OCI-LY3 (cell line): ENCODE data around the gene OSTM1.

Source experiments
- H2AFZ ChIP-seq: fragments of 200-600, 300-600 bp; shearing (Covaris generic); 2 replicates; pipeline ENCODE4 v1.6.0; 2014; ENCODE audit warnings: antibody characterized with exemption, low read depth, low read length
- H3K27ac ChIP-seq: fragments of 200-600, 300-600 bp; sonication (generic); 2 replicates; pipeline ENCODE4 v1.5.1; 2014; ENCODE audit warnings: mild to moderate bottlenecking, low read length, moderate library complexity, mixed read lengths
- H3K27me3 ChIP-seq: fragments of 200-600, 300-600 bp; sonication (generic); 2 replicates; pipeline ENCODE4 v1.6.1; 2014; ENCODE audit warnings: low read depth, low read length, mixed read lengths
- H3K36me3 ChIP-seq: fragments of 200-600, 300-600 bp; sonication (generic); replicated peaks from 2 replicates; pipeline ENCODE3; 2014; ENCODE audit warnings: low read depth, low read length, mixed read lengths
- H3K4me1 ChIP-seq: fragments of 300-600, 200-600 bp; sonication (generic); 2 replicates; pipeline ENCODE4 v1.6.1; 2014; ENCODE audit warnings: low read length, mixed read lengths
- H3K4me2 ChIP-seq: fragments of 200-600, 300-600 bp; sonication (generic); 2 replicates; pipeline ENCODE4 v1.6.1; 2014; ENCODE audit warnings: low read length, mixed read lengths
- H3K4me3 ChIP-seq: fragments of 300-600, 200-600 bp; sonication (generic); 2 replicates; pipeline ENCODE4 v1.5.1; 2014; ENCODE audit warnings: antibody characterized with exemption, mild to moderate bottlenecking, low read length, moderate library complexity
- H3K79me2 ChIP-seq: fragments of 300-600, 200-600 bp; shearing (Covaris generic); 2 replicates; pipeline ENCODE4 v1.6.1; 2014; ENCODE audit warnings: mild to moderate bottlenecking, low read length, mixed read lengths
- H3K9ac ChIP-seq: fragments of 300-600, 200-600 bp; shearing (Covaris generic); 2 replicates; pipeline ENCODE4 v1.6.0; 2014; ENCODE audit warnings: mild to moderate bottlenecking, low read length, moderate library complexity
- H3K9me3 ChIP-seq: fragments of 200-600, 300-600 bp; shearing (Covaris generic); 2 replicates; pipeline ENCODE4 v1.6.1; 2014; ENCODE audit warnings: low read length, mixed read lengths; ENCODE audit not compliant: insufficient read depth
- H4K20me1 ChIP-seq: fragments of 200-600, 300-600 bp; sonication (generic); 2 replicates; pipeline ENCODE4 v1.6.1; 2016; ENCODE audit warnings: low read length, mixed read lengths; ENCODE audit not compliant: insufficient read depth
- CTCF ChIP-seq: fragments of 200-600, 300-600 bp; sonication (generic); IDR thresholded peaks from 2 replicates; pipeline ENCODE4 v1.5.1; 2014; ENCODE audit warnings: antibody characterized with exemption, low read length, low read depth
- EZH2phosphoT487 ChIP-seq: fragments of 200-600 bp; shearing (Covaris generic); IDR thresholded peaks from 2 replicates; pipeline ENCODE4 v1.6.1; 2018; ENCODE audit warnings: antibody characterized with exemption, mixed run types, low read depth

The OSTM1 gene

GRCh38 chr6:108106694-108107093, 32.2 kb upstream of the OSTM1 start:
- H3K4me1 ChIP-seq = no peaks in the 10 kb centered on the region; the same call in 1 of the 2 replicates
- no peaks in the 10 kb centered on the region for H3K27me3 ChIP-seq
- no peaks in the 10 kb centered on the region for H4K20me1 ChIP-seq
- no peak overlapping the region for H3K4me3 ChIP-seq
- no peaks in the 10 kb centered on the region for H3K9me3 ChIP-seq
- no peak overlapping the region for H3K27ac ChIP-seq
- no peak overlapping the region for H3K4me2 ChIP-seq
- H3K79me2 ChIP-seq = no peaks in the 10 kb centered on the region
- no peak overlapping the region for H2AFZ ChIP-seq
- H3K36me3 ChIP-seq = no peaks in the 10 kb centered on the region
- no peak overlapping the region for H3K9ac ChIP-seq
- TF ChIP-seq CTCF = no peak
- no peak for TF ChIP-seq EZH2phosphoT487

- Histone ChIP-seq H3K79me2 (no peaks in the 10 kb centered on the region), H3K27ac (no peak overlapping the region), H4K20me1 (no peaks in the 10 kb centered on the region), H3K36me3 (no peaks in the 10 kb centered on the region), H3K4me1 (no peaks in the 10 kb centered on the region; the same call in 1 of the 2 replicates), H3K4me2 (no peak overlapping the region), H2AFZ (no peak overlapping the region), H3K9me3 (no peaks in the 10 kb centered on the region), H3K9ac (no peak overlapping the region), H3K4me3 (no peak overlapping the region), H3K27me3 (no peaks in the 10 kb centered on the region)
- TF ChIP-seq EZH2phosphoT487 = no peak
- TF ChIP-seq CTCF = no peak
These were observed 31.7 kb upstream of the OSTM1 start for GRCh38 chr6:108106261-108106660.

- no peak overlapping the region for H3K9ac ChIP-seq
- no peak overlapping the region for H3K4me2 ChIP-seq
- H3K9me3 ChIP-seq = no peaks in the 10 kb centered on the region
- no peaks in the 10 kb centered on the region for H4K20me1 ChIP-seq
- no peaks in the 10 kb centered on the region for H3K36me3 ChIP-seq
- H2AFZ ChIP-seq = no peak overlapping the region
- TF ChIP-seq CTCF = no peak
- TF ChIP-seq EZH2phosphoT487 = no peak
- peaks cover 3% of the 10 kb centered on the region; the same call in 1 of the 2 replicates for H3K27me3 ChIP-seq
- no peaks in the 10 kb centered on the region for H3K79me2 ChIP-seq
- H3K4me3 ChIP-seq = no peak overlapping the region
- H3K4me1 ChIP-seq = no peaks in the 10 kb centered on the region; the same call in 1 of the 2 replicates
- H3K27ac ChIP-seq = no peak overlapping the region
These were observed 31.0 kb upstream of the OSTM1 start for GRCh38 chr6:108105571-108105970.

GRCh38 chr6:108102965-108103364, 28.4 kb upstream of the OSTM1 start:
- H3K27me3 ChIP-seq = peaks cover 14% of the 10 kb centered on the region
- no peaks in the 10 kb centered on the region for H3K4me1 ChIP-seq
- no peak overlapping the region for H2AFZ ChIP-seq
- no peaks in the 10 kb centered on the region for H3K79me2 ChIP-seq
- no peak overlapping the region for H3K4me3 ChIP-seq
- no peak overlapping the region for H3K9ac ChIP-seq
- H3K27ac ChIP-seq = no peak overlapping the region
- no peak for TF ChIP-seq CTCF
- TF ChIP-seq EZH2phosphoT487 = no peak
- no peaks in the 10 kb centered on the region for H4K20me1 ChIP-seq
- no peak overlapping the region for H3K4me2 ChIP-seq
- no peaks in the 10 kb centered on the region for H3K9me3 ChIP-seq
- no peaks in the 10 kb centered on the region for H3K36me3 ChIP-seq
